Fibroblast of skin of left quadriceps (primary cell): ENCODE results near the gene KLK7.
"Not testable (repeated sequence)": the region's sequence is repeated elsewhere in the genome, so short reads cannot be mapped to it uniquely, and the experiment has no call there.

Source experiments
- DNase-seq, 2 experiments: peaks; one replicate each; pipeline ENCODE4 v3.0.0-alpha.2; 2013; ENCODE audit warnings: low read depth in 2 of 2

Gene KLK7

GRCh38 chr19:51010066-51010795 is 26.5 kb upstream of the KLK7 start:
- DNase-seq: no peak

- DNase-seq: no peak
These were observed 25.6 kb upstream of the KLK7 start for GRCh38 chr19:51009061-51009891.

GRCh38 chr19:51007488-51007887 is 23.8 kb upstream of the KLK7 start:
- no peak for DNase-seq

DNA sequence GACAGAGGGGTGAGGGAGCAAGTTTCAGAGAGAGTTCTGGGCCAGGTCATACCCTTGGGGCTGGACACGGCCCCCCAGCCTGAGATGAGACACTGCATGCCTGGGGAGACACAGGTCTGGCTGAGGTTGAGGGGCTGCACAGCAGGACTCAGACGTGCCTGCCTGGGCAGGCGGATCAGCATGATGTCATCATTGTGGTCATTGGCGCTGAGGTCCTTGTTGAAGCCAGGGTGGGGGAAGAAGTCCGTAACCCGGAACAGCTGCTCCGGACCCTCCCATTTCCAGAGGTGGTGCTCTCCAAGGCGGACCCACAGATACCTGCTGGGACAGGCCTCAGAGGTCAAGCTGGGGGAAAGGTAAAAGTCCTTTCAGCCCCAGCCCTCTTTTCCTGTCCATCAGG is 22.7 kb upstream of the KLK7 start:
- no peak for DNase-seq

- no peak for DNase-seq
These were observed 21.5 kb upstream of the KLK7 start for GRCh38 chr19:51005248-51005647.

DNA sequence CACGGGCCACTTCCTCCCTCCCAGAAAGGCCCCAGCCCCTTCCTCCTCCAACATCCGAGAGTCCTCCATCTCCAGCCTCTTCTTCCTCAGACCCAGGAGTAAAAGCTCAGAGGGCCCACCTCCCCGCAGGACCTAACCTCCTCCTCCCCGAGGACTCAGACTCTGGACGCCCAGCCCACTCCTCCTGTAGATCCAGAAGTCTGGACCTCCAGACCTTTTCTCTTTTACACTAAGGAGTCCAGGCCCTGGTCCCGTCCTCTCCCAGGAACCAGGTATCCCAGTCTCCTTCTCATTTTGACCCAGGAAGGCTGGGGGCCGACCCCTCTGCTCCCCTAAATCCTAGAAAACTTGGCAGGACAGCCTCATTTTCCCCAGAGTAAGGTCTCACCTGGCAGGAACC is 19.6 kb upstream of the KLK7 start:
- no peak for DNase-seq

- DNase-seq: no peak
These were observed 19.0 kb upstream of the KLK7 start for GRCh38 chr19:51002542-51003311.

DNA sequence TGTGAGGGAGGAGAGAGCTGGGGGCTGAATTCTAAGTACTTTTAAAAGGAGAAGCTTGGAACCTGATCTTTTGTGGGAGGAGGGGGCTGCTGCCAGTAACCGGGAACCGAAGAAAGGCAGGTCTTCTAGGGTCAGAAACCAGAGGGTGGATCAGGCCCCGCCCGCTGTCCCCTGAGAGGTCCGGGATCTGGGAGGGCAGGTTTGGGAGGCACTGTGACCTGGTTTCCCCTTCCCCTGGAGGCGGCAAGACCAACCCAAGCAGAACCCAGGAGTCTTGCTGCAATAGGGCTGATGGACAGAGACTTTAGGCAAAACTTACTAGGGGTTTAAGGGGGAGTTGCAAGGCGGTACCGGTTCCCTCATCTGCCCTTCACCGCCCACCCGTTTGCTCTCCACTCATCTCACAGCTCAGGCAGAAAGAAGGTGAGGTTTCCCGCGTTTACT is 18.4 kb upstream of the KLK7 start:
- no peak for DNase-seq

- DNase-seq: no peak
These were observed 17.8 kb upstream of the KLK7 start, which contains the start of gene KLK8 for GRCh38 chr19:51001515-51001914. KLK8 (minus strand) TSS chr19:51001604; CDS start chr19:51001167, 437 bp downstream.

DNA sequence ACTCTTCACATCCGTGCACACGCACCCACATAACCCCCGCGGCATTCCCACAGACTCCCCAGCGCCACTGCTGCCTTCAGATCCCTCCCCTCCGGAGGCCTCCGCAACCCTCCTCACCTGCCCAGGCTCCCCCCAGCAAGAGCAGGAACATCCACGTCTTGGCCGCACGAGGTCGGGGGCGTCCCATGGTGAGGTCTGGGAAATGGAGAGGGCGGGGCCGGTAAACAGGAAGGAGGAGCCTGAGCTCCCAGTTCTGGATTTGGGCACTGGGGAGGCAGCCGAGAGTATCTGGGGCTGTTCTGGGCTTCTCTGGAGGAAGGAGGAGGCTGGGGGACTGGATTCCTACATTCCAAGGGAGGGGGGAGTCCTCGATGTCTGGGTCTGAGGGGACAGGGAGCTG is 17.3 kb upstream of the KLK7 start:
- no peak for DNase-seq

DNA sequence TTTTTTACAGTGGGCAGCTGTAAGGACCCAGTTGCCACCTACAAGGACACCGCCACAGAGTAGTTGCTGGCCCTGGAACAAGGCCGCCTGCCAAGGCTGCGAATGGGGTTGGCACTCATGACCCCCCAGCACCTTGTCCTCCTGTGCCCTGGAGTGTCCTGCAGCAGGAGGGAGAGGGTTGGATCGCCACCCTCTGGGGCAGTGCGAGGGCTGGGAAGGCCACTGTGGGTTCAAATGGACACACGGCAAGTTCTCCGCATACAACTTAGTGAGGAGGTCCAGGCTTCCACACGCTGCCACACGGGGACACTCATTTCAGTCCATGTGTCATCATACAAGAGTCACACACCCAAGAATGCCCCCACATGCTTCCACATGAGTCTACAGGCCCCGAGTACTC is 16.7 kb upstream of the KLK7 start:
- no peak for DNase-seq

- no peak for DNase-seq
These were observed 15.0 kb upstream of the KLK7 start for GRCh38 chr19:50998686-50999085.

DNA sequence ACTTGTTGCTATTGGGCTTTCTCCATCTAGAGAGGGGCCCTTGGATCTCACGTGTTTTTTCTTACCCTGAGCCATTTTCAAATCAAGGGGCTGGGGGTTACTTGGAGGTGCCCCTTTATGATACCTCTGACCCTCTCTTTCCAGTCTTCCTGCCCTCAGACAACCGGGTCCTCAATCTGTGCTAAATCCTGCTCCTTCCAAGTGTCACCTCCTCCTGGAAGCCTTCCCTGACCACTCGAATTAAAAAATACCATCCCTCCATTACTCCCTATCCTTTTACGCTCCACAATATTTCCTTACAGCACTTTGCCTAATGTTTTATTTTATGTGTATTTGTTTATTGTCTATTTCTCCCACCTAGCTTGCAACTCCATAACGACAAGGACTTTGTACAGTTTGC is 14.3 kb upstream of the KLK7 start:
- no peak for DNase-seq

GRCh38 chr19:50994129-50994528 is 10.4 kb upstream of the KLK7 start:
- DNase-seq: no peak

GRCh38 chr19:50992666-50993035 is 8.9 kb upstream of the KLK7 start:
- no peak for DNase-seq

- not testable (repeated sequence) for DNase-seq
These were observed 699 bp upstream of the KLK7 start for GRCh38 chr19:50984416-50984815.

GRCh38 chr19:50982186-50982585 is 1.5 kb downstream of the KLK7 start:
- DNase-seq: no peak

DNA sequence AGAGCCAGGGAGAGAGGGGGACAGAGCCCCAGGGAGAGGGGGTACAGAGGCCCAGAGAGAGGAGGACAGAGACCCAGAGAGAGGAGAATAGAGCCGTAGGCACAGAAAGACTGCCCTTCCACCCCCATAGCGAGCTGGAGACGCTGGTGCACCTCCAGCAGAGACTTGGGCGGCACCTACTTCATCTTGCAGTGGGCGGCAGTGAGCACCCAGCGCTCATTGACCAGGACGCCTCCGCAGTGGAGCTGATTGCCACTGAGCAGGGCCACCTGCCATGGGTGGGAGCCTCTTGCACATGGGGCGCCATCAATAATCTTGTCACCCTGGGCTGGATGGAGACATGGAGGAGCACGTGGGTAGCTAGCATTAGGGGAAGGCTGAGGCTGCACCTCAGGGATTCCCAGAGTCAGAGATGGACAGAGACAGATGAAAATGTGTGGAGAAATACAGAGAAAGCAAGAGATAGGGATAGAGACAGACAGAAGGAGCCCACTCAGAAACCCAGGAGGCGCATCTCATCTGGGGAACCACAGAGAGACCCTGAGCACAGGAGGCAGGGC is 2.0 kb downstream of the KLK7 start:
- DNase-seq: no peak

- no peak for DNase-seq
These were observed 3.5 kb downstream of the KLK7 start for GRCh38 chr19:50980208-50980607.

- DNase-seq: no peak
These were observed 4.0 kb downstream of the KLK7 start for GRCh38 chr19:50979758-50980157.

- no peak for DNase-seq
These were observed 4.8 kb downstream of the KLK7 start for GRCh38 chr19:50978772-50979390.

- no peak for DNase-seq
These were observed 6.1 kb downstream of the KLK7 start for GRCh38 chr19:50977626-50978025.
